GM19324 (cell line): ENCODE measurements around the gene PARD6G.
"Not testable (repeated sequence)": the region's sequence is repeated elsewhere in the genome, so short reads cannot be mapped to it uniquely, and the experiment has no call there.

Source experiments
- ATAC-seq: cut with Tn5 transposase; IDR thresholded peaks from one replicate; pipeline ENCODE4 v1.9.1; 2021; ENCODE audit warnings: mild to moderate bottlenecking, moderate library complexity; ENCODE audit not compliant: unreplicated experiment, low FRiP score

PARD6G gene

GRCh38 chr18:80176334-80177073 is 70.8 kb downstream of the PARD6G start:
- ATAC-seq: no peak

DNA sequence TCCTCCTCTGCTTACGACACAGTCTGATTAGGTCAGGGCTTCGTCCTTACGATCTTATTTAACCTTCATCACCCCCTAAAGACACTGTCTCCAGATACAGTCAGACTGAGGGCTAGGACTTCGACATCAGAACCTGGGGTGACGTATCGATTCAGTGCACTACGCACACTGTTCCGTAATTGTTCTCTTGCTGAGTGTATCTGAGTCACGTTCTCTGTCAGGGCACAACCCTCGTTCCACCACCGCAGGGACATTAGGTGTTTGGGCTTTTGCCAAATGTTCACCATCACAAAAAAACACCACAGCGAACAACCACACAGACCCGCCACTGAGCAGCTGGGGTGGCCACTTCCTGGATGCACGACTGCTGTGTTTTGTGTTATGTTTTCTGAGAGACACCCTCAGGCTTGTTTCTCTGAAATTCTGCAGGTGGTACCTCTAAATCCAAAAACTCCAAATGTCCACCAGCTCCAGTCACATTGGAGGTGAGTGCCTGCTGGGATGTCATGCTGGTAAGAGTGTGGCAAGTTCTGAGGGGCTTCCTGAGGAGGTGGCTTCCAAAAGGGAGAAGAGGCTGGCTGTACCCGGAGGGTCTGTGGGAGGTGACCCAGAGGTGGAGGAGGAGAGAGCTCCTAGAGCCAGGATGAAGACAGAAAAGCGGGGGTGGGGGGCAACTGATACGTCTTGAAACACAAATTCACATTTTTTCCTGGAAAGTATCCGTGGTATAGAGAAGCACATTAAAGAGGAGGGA is 71.7 kb downstream of the PARD6G start:
- ATAC-seq: no peak

DNA sequence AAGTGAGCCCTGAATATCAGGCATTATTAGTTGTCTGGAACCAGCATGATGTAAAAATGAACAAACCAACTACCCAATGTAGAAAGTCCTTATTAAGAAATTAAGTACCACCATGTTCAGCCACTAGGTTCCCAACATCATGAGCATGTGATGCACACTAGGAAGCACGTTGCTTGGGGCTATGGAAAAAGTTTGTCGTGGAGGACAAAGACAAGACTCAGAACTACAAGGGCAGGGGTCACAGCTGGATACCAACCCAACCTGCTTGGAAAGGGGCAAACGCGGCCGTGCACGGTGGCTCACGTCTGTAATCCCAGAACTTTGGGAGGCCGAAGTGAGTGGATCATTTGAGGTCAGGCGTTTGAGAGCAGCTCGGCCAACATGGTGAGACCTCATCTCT is 74.3 kb downstream of the PARD6G start:
- no peak for ATAC-seq

GRCh38 chr18:80172056-80172455 is 75.3 kb downstream of the PARD6G start:
- no peak for ATAC-seq

DNA sequence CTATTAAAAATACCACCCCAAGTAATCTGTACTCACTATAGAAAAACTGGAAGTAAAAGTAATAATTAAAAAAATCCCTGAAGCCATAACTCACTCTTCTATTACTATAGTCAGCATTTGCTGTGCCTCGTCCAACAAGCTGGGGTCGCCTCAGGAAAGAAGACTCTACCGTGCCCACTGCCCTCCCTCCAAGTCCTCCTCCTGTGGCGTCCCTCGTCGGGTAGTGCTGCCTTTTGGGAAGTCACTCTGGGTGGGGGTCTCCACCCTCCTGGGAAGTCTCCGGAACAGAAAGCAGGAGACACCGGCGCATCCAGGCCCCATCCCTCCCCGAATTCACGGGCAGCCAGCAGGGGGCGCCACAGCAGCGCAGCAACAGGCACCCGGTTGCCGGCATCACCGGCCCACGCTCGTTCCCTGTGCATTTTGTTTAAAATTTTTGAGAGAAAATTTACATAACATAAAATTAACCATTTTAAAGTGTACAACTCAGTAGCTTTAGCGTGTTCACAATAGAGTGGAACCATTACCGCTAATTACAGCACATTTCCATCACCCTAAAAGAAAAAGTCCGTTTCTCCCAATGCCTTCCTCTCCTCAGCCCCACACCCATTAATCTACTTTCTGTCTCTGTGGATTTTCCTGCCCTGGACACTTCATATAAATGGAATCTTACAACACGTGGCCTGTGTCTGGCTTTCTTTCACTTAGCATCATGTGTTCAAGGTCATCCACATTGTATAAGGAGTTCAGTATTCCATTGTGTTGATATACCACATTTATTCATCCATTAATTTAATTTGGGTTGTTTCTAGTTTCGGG is 76.1 kb downstream of the PARD6G start:
- ATAC-seq: no peak

GRCh38 chr18:80170395-80171053 is 76.8 kb downstream of the PARD6G start:
- ATAC-seq: no peak

DNA sequence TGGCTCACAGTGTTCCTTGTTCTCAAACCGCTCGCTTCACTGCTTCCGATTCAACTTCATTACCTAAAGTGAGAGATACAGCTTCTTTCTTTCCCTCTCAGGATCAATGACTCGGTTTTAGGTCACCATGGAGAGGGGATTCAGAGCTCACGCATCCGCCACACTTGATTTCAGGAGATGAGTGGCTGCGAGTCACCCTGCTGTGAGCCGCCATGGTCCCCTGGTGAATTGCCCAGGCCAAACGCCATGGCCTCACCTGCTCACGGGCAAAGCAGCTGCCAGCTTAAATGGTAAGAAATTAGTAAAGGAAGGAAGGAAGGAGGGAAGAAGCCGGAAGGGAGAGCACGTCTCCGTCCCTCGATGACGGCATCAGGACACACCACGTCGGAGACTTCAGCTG is 77.7 kb downstream of the PARD6G start:
- no peak for ATAC-seq

DNA sequence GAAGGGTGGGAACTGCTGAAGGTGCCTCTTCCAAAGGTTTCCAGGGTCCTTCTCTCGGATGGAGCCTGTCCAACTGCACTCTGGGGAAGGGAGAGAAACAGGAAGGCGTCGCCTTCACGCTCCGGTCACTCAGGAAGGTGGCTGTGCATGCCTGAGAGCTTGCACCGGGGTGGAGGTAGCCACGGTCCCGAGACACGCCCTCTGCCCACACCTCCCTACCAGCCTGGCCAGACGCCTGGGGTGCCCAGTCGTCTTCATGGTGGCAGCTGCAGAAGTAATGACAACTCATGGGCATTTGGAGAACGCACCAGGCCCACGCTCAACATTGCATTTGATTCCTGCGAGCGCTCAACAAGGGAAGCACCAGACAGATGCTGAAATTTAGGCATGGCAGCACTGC is 78.3 kb downstream of the PARD6G start:
- no peak for ATAC-seq

GRCh38 chr18:80168346-80168745 is 79.0 kb downstream of the PARD6G start:
- ATAC-seq: no peak

GRCh38 chr18:80167931-80168330 is 79.4 kb downstream of the PARD6G start:
- ATAC-seq: no peak

GRCh38 chr18:80167331-80167730 is 80.0 kb downstream of the PARD6G start:
- no peak for ATAC-seq

DNA sequence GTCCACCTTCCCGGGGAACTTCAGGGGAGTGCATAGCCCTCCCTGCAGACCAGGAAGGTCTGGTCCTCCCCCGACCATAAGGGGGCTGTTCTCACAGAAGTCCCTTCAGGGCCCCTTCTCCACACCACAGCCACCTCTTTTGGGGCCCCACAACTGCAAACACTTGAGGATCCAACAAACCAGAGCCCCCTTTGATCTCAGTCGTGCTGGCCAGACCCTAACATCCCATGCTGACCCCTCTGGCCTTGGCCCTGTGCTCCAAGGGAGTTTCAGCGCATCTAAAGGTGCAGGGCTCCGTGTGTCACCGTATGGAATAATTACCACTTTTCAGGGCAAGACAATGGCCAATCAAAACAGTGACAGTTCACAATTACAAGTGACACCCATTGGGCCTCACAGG is 80.6 kb downstream of the PARD6G start:
- no peak for ATAC-seq

DNA sequence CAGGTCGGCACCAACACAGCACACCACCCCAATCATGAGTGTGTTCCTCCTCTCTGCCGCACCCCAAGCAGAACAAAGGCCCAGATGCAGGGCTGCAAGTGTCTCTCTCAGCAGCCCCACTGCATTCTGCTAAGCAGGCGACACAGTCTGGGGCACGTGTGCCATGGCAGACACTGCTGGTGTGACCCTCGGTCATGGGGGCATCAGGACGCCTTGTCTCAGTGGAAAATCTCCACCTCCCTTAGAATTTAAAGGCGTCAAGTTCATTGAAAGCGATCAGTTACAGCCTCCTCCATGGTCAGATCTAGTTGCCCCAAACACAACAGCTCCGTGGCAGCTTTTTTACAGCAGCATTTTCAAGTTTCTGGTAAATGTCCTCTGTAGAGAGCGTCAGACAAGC is 81.1 kb downstream of the PARD6G start:
- ATAC-seq: no peak

DNA sequence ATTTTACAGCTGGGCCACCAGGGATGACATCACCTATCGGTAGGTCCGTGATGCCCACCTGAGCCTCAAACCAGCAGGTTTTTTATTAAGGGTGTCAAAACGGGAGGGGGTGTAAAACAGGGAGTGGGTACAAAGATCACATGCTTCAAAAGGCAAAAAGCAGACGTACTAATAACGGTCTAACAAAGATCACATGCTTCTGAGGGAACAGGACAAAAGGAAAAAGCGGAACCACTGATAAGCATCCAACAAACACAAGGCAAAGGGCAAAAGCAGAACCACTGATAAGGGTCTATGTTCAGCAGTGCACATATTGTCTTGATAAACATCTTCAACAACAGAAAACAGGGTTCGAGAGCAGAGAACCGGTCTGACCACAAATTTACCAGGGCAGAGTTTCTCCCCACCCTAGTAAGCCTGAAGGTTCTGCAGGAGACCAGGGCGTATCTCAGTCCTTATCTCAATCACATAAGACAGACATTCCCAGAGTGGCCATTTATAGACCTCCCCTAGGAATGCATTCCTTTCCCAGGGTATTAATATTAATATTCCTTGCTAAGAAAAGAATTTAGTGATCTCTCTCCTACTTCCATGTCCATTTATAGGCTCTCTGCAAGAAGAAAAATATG is 82.5 kb downstream of the PARD6G start:
- not testable (repeated sequence) for ATAC-seq

- ATAC-seq: no peak
These were observed 84.1 kb downstream of the PARD6G start for GRCh38 chr18:80163183-80163582.

DNA sequence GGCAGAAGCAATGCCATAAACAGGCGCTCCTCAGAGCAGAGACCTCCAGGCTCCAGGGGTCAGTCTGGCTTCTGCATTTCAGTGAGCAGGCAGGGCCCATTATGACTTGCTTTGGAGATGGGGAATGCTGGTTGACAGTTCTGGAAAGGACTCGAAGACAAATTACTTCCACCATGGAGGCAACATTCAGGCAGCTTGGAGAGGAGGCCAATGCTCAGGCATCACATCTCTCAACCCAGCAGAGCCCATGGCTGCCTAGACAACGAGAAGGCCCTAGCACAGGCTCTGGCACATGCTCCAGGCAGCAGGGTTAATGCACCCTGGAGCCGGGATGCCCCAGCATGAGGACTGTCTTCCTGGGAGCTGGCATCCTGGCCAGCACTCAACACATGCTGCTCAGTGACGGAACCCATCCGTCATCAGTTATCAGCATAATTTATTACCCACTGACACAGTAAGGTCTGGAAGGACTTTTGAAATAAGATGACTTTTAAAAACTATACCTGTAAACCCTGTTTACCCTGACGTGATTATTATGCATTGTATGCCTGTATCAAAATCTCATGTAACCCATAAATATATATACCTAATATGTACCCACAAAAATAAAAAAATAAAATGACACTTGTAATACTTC is 85.4 kb downstream of the PARD6G start:
- no peak for ATAC-seq

GRCh38 chr18:80159713-80160636 is 87.3 kb downstream of the PARD6G start:
- ATAC-seq: no peak

GRCh38 chr18:80158365-80158764 is 88.9 kb downstream of the PARD6G start:
- ATAC-seq: no peak
